ENCODE data around the gene TRABD2B.
A peak's percentile ranks its signal among the peaks of the same experiment; 100 is the strongest.

TRABD2B gene

DNA sequence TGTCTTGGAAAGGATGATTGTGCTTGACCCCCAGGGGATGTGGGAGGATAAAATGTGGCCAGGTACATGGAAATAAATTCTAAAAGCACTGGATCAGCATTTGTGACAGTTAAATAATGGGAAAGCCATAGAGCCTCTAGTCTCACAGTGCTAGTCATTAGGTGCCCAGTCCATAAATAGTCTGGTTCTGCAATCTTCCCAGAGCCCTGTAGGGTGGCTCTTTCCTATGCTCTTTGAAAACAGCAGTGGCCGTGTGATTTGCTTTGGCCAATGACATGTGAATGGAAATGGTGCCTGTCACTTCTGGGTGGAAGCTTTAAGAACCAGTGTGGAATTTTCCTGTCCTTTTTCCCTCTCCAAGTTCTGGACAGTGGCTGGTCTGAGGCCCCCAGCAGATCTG, 113.2 kb downstream of the TRABD2B start:
- no peak overlapping the region for H3K27ac ChIP-seq (ENCODE audit: extremely low read depth, low read depth, low read length)
- CTCF ChIA-PET = interaction anchor here (1.1 kb wide), 1 partner anchor 323 kb away, joined by 4 read pairs; no protein-coding TSS in a partner anchor
- no peaks in the 10 kb centered on the region for H3K36me3 ChIP-seq (ENCODE audit: control insufficient read depth in 2 of 2, insufficient read depth in 1 of 2, low read length in 2 of 2)
- no peaks in the 10 kb centered on the region for H3K9me3 ChIP-seq (ENCODE audit: control insufficient read depth, insufficient read depth, low read depth, low read length)
- no peaks in the 10 kb centered on the region for H3K4me1 ChIP-seq (ENCODE audit: control insufficient read depth, insufficient read depth, low read length)
- H3K4me3 ChIP-seq (ENCODE audit: low read depth, low read length) = no peak overlapping the region
- TF ChIP-seq, protein P1, sequence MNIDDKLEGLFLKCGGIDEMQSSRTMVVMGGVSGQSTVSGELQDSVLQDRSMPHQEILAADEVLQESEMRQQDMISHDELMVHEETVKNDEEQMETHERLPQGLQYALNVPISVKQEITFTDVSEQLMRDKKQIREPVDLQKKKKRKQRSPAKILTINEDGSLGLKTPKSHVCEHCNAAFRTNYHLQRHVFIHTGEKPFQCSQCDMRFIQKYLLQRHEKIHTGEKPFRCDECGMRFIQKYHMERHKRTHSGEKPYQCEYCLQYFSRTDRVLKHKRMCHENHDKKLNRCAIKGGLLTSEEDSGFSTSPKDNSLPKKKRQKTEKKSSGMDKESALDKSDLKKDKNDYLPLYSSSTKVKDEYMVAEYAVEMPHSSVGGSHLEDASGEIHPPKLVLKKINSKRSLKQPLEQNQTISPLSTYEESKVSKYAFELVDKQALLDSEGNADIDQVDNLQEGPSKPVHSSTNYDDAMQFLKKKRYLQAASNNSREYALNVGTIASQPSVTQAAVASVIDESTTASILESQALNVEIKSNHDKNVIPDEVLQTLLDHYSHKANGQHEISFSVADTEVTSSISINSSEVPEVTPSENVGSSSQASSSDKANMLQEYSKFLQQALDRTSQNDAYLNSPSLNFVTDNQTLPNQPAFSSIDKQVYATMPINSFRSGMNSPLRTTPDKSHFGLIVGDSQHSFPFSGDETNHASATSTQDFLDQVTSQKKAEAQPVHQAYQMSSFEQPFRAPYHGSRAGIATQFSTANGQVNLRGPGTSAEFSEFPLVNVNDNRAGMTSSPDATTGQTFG (tag by site-specific recombination; IDR thresholded peaks at IDR 0.05; ENCODE audit: borderline replicate concordance) = no peak
- no peak for TF ChIP-seq ZNF2 (tag by site-specific recombination; IDR thresholded peaks at IDR 0.05)
- peak; percentile 68; the same call in 1 of the 2 replicates for TF ChIP-seq ZNF660 (tag by site-specific recombination; IDR thresholded peaks at IDR 0.05)
- peak; percentile 38 for TF ChIP-seq ZNF585B (tag by site-specific recombination; IDR thresholded peaks at IDR 0.05)
- no peak for TF ChIP-seq ZNF48 (tag by site-specific recombination; IDR thresholded peaks at IDR 0.05)
- no peak for TF ChIP-seq ZNF324 (tag by site-specific recombination; IDR thresholded peaks at IDR 0.05)
- no peak for TF ChIP-seq ZNF366 (tag by site-specific recombination; conservative IDR thresholded peaks at IDR 0.05)
- TF ChIP-seq, protein P2, sequence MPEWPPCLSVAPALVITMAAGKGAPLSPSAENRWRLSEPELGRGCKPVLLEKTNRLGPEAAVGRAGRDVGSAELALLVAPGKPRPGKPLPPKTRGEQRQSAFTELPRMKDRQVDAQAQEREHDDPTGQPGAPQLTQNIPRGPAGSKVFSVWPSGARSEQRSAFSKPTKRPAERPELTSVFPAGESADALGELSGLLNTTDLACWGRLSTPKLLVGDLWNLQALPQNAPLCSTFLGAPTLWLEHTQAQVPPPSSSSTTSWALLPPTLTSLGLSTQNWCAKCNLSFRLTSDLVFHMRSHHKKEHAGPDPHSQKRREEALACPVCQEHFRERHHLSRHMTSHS (tag by site-specific recombination; IDR thresholded peaks at IDR 0.05) = no peak
- no peak for TF ChIP-seq ZBTB17 (tag by site-specific recombination; IDR thresholded peaks at IDR 0.05)
- TF ChIP-seq ZNF558 (tag by site-specific recombination; IDR thresholded peaks at IDR 0.05) = no peak
- POLR2A ChIA-PET = interaction anchor here (0.5 kb wide), 1 partner anchor 10 kb away, joined by 3 read pairs; no protein-coding TSS in a partner anchor

DNA sequence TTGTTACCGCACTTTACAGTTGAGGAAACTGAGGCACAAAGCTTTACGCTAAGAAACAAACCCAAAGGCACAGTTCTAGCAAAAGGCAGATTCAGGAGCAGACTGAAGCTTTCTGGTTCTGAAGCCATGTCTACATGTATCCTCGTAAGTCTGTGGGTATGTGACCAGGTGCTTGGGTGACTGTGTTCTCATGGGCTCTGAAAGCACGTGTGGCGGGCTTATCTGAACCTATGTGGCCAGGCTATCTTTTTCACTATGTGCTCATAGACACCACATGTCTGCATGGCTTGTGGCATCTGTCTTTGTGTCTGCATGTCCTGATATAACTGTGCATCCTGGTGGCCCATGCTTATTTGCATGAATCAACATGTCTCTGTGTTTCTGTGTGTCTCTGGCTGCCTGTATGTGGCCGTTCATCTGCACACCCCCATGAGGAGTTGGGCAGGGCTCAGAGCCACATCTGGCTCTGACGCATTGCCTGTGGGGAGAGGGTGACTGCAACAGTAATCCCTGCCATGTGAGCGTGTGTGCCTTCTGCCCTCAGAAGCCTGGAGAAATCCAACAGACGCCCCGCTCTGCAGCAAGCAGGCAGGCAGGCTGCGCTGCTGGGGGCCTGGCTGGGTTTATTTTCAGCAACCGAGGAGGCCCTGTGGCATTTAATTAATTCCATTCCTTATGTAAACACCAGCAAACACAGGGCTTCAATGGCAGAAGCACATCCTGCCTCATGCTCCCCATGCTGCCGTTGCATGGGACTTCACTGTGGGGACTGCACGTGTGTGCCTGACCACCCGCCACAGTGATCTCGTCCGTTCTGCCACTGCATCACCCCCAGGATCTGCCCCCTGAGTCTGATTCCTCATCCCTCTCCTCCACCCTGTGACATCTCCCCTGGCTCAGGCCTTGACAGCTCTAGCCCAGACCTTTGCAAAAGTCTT, 115.4 kb downstream of the TRABD2B start:
- ChIA-PET CTCF (no interaction called here), POLR2A (no interaction called here)
- Histone ChIP-seq H3K4me1 (ENCODE audit: control insufficient read depth, insufficient read depth, low read length) (no peaks in the 10 kb centered on the region), H3K9me3 (ENCODE audit: control insufficient read depth, insufficient read depth, low read depth, low read length) (no peaks in the 10 kb centered on the region), H3K36me3 (ENCODE audit: control insufficient read depth in 2 of 2, insufficient read depth in 1 of 2, low read length in 2 of 2) (no peaks in the 10 kb centered on the region), H3K27ac (ENCODE audit: extremely low read depth, low read depth, low read length) (no peak overlapping the region), H3K4me3 (ENCODE audit: low read depth, low read length) (no peak overlapping the region)
- TF ChIP-seq SP7 (tag by site-specific recombination; IDR thresholded peaks at IDR 0.05) (no peak), SCRT1 (tag by site-specific recombination; IDR thresholded peaks at IDR 0.05; ENCODE audit: borderline replicate concordance) (no peak), ZNF510 (tag by site-specific recombination; IDR thresholded peaks at IDR 0.05; ENCODE audit: insufficient replicate concordance) (no peak), SCRT2 (tag by site-specific recombination; IDR thresholded peaks at IDR 0.05) (no peak), ZNF48 (tag by site-specific recombination; IDR thresholded peaks at IDR 0.05) (no peak), HOXC10 (CRISPR knock-in tag; IDR thresholded peaks at IDR 0.05) (no peak), ZIC2 (tag by site-specific recombination; IDR thresholded peaks at IDR 0.05) (peak; percentile 79), ZNF114 (tag by site-specific recombination; IDR thresholded peaks at IDR 0.05) (no peak), ZNF501 (tag by site-specific recombination; IDR thresholded peaks at IDR 0.05) (no peak), ZNF600 (tag by site-specific recombination; IDR thresholded peaks at IDR 0.05) (0 out of 2 replicates have a peak, but pooled peaks have one; percentile 18), ZBTB7A (tag by site-specific recombination; IDR thresholded peaks at IDR 0.05; ENCODE audit: low read depth) (no peak), ZNF174 (tag by site-specific recombination; IDR thresholded peaks at IDR 0.05) (no peak), GLIS1 (tag by site-specific recombination; IDR thresholded peaks at IDR 0.05) (peak; percentile 57), KLF16 (tag by site-specific recombination; IDR thresholded peaks at IDR 0.05) (no peak), ZNF302 (tag by site-specific recombination; IDR thresholded peaks at IDR 0.05; ENCODE audit: low read depth) (no peak)
- TF ChIP-seq, protein P3, sequence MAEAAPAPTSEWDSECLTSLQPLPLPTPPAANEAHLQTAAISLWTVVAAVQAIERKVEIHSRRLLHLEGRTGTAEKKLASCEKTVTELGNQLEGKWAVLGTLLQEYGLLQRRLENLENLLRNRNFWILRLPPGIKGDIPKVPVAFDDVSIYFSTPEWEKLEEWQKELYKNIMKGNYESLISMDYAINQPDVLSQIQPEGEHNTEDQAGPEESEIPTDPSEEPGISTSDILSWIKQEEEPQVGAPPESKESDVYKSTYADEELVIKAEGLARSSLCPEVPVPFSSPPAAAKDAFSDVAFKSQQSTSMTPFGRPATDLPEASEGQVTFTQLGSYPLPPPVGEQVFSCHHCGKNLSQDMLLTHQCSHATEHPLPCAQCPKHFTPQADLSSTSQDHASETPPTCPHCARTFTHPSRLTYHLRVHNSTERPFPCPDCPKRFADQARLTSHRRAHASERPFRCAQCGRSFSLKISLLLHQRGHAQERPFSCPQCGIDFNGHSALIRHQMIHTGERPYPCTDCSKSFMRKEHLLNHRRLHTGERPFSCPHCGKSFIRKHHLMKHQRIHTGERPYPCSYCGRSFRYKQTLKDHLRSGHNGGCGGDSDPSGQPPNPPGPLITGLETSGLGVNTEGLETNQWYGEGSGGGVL (tag by site-specific recombination; IDR thresholded peaks at IDR 0.05) = no peak
- TF ChIP-seq, protein P4, sequence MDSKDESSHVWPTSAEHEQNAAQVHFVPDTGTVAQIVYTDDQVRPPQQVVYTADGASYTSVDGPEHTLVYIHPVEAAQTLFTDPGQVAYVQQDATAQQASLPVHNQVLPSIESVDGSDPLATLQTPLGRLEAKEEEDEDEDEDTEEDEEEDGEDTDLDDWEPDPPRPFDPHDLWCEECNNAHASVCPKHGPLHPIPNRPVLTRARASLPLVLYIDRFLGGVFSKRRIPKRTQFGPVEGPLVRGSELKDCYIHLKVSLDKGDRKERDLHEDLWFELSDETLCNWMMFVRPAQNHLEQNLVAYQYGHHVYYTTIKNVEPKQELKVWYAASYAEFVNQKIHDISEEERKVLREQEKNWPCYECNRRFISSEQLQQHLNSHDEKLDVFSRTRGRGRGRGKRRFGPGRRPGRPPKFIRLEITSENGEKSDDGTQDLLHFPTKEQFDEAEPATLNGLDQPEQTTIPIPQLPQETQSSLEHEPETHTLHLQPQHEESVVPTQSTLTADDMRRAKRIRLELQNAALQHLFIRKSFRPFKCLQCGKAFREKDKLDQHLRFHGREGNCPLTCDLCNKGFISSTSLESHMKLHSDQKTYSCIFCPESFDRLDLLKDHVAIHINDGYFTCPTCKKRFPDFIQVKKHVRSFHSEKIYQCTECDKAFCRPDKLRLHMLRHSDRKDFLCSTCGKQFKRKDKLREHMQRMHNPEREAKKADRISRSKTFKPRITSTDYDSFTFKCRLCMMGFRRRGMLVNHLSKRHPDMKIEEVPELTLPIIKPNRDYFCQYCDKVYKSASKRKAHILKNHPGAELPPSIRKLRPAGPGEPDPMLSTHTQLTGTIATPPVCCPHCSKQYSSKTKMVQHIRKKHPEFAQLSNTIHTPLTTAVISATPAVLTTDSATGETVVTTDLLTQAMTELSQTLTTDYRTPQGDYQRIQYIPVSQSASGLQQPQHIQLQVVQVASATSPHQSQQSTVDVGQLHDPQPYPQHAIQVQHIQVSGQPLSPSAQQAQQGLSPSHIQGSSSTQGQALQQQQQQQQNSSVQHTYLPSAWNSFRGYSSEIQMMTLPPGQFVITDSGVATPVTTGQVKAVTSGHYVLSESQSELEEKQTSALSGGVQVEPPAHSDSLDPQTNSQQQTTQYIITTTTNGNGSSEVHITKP (tag by site-specific recombination; IDR thresholded peaks at IDR 0.05) = no peak
